Choroid plexus epithelial cell (primary cell): Measurements from ENCODE around the gene SLC13A3.
A peak's percentile ranks its signal among the peaks of the same experiment; 100 is the strongest.

ENCODE experiments used
- DNase-seq: peaks from one replicate; pipeline ENCODE4 v3.0.0-alpha.2; 2010; ENCODE audit warnings: low read depth
- H3K4me3 ChIP-seq: 2 replicates; pipeline ENCODE4 v1.5.1; 2011; ENCODE audit warnings: low read depth, mild to moderate bottlenecking, control low read depth, low read length, moderate library complexity
- TF ChIP-seq, protein P1 (sequence below): conservative IDR thresholded peaks from 2 replicates; pipeline ENCODE4 v1.5.1; 2011; ENCODE audit warnings: low read depth, mild to moderate bottlenecking, control low read depth, inconsistent platforms, low read length, moderate library complexity

Gene SLC13A3

GRCh38 chr20:46627234-46627633 lies 24.0 kb downstream of the SLC13A3 start:
- TF ChIP-seq, protein P1, sequence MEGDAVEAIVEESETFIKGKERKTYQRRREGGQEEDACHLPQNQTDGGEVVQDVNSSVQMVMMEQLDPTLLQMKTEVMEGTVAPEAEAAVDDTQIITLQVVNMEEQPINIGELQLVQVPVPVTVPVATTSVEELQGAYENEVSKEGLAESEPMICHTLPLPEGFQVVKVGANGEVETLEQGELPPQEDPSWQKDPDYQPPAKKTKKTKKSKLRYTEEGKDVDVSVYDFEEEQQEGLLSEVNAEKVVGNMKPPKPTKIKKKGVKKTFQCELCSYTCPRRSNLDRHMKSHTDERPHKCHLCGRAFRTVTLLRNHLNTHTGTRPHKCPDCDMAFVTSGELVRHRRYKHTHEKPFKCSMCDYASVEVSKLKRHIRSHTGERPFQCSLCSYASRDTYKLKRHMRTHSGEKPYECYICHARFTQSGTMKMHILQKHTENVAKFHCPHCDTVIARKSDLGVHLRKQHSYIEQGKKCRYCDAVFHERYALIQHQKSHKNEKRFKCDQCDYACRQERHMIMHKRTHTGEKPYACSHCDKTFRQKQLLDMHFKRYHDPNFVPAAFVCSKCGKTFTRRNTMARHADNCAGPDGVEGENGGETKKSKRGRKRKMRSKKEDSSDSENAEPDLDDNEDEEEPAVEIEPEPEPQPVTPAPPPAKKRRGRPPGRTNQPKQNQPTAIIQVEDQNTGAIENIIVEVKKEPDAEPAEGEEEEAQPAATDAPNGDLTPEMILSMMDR = no peak
- no peak overlapping the region for H3K4me3 ChIP-seq
- DNase-seq = peak; percentile 41

- TF ChIP-seq, protein P1 = no peak
- no peak overlapping the region for H3K4me3 ChIP-seq
- no peak for DNase-seq
Observed at GRCh38 chr20:46626758-46627157, 24.5 kb downstream of the SLC13A3 start.

DNA sequence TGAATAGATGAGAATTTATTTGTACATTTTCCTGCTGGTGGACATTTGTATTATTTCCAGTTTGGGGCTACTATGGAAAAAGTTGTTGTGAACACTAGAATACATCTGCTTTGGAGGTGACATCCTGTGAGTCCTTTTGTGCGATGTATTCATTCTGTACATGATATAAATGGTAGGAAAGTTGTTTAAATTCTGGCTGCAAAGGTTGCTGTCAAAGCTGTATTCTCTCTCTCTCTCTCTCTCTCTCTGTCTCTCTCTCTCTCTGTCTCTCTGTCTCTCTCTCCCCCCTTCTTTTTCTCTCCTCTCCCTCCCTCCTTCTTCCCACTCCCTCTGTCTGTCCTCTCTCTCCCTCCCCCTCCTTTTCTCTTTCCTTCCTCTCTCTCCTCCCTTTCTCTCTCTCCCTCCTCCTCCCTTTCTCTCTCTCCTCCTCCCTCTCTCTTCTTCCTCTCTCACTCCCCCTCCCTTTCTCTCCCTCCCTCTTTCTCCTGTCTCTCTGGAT lies 25.3 kb downstream of the SLC13A3 start:
- TF ChIP-seq, protein P1 = no peak
- no peak for DNase-seq

DNA sequence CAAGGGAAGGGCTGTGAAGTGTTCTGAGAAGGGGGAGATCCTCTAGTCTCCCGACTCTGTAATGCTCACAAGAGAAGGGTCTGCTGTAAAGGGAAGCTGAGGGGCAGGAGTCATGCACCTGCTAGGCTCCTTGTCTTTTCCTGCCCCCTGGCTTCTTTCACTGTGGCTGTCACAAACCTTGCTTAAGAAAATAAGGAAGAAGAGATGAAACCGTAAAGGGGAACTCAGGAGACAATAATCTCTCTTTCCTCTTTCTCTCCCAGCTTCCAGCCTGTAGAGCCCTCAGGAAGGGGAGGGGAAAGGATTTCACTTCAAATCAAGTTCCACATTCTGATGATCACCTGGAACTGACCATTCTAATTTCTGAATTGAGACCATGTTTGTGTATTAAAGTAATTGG lies 26.3 kb downstream of the SLC13A3 start:
- H3K4me3 ChIP-seq = no peak overlapping the region
- TF ChIP-seq, protein P1 = no peak
- DNase-seq = no peak

More for the DNA sequence above, 25.3 kb downstream of the SLC13A3 start:
- H3K4me3 ChIP-seq = no peak overlapping the region

GRCh38 chr20:46622165-46622564 lies 29.1 kb downstream of the SLC13A3 start:
- no peak overlapping the region for H3K4me3 ChIP-seq
- TF ChIP-seq, protein P1 = no peak
- DNase-seq = peak; percentile 26

DNA sequence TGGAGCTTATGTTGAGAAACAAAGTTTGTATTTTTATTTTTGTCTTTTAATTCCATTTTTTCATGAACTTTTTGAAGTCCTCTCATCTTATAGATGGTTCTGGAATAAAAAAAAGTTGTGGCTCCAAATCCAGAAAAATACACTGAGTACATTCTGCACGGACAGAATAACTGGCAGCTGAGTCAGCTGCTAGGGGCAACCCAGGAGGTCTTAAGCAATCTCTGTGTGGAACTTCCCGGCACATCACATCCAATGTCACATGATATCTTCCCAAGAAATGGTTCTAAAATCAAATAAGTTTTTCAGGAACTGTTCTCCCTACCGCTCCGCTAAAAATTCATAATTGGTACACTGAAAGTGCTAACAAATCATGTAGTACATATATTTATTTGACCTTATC lies 29.8 kb downstream of the SLC13A3 start:
- TF ChIP-seq, protein P1 = no peak

DNA sequence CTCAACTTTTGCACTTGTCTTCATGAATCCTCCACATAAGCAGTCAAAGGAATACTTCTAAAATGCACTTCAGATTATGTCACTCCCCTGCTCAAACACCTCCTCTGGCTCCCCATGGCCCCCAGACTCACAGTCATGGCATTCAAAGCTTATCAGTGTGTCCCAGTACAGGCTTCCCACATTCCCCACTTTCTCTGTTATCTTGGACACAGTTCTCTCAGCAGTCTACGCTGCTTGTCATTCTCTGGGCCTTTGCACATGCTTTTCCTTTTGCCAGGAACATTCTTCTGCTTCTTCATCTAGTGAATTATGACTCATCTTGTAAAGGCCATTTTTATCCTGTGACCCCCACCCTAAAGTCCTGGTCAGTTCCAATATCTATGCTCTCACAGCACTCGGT lies 31.8 kb downstream of the SLC13A3 start:
- H3K4me3 ChIP-seq = no peak overlapping the region
- peak; percentile 22 for DNase-seq
- TF ChIP-seq, protein P1 = no peak

More for the DNA sequence above, 29.8 kb downstream of the SLC13A3 start:
- DNase-seq = peak; percentile 93
- no peak overlapping the region for H3K4me3 ChIP-seq
